ENCODE measurements around the gene OR8B12. TPM values are rescaled to one million over a fixed set of nuclear protein-coding genes. Genes with fewer than 3 reads are reported as not detected.

Gene OR8B12
- total RNA-seq (ENCODE audit: insufficient read depth, low replicate concordance), result not detected

- DNase-seq (ENCODE audit: low spot score), result no peak
Measured at GRCh38 chr11:124543554-124543953, at the start of gene OR8B12. Gene OR8B12 (minus strand): TSS chr11:124543654. CDS start chr11:124543654, 0 bp downstream.

GRCh38 chr11:124592627-124593026 lies 49.2 kb upstream of the OR8B12 start:
- no peak for DNase-seq (ENCODE audit: low spot score)

GRCh38 chr11:124591430-124591829 lies 48.0 kb upstream of the OR8B12 start:
- DNase-seq (ENCODE audit: low spot score), result no peak

DNA sequence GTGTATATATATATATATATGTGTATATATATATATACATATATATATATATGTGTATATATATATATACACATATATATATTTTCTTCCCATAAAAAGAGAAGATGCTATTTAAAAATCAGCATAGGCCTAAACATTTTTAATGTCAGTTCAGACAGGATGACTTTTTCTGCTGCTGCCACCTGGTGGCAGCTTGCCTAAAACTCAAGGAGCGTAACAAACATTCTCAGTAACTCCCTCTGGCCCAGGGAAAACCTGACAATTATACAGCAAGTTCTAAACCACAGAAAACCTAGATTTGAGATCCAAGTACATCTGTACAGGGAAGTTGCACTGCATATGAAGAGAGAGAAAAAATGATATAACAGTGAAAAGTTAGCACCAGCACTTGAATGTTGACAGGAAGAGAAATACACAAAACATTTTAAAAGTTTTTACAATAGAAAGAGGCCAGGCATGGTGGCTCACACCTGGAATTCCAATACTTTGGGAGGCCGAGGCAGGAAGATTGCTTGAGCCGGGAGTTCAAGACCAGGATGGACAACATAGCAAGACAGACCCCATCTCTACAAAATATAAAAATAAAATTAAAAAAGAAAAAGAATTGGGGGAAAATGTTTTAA lies 42.9 kb upstream of the OR8B12 start:
- DNase-seq (ENCODE audit: low spot score), result peak; percentile 66

- no peak for DNase-seq (ENCODE audit: low spot score)
Measured at GRCh38 chr11:124584681-124585372, 41.4 kb upstream of the OR8B12 start.

- DNase-seq (ENCODE audit: low spot score), result no peak
Measured at GRCh38 chr11:124583781-124584180, 40.3 kb upstream of the OR8B12 start.

DNA sequence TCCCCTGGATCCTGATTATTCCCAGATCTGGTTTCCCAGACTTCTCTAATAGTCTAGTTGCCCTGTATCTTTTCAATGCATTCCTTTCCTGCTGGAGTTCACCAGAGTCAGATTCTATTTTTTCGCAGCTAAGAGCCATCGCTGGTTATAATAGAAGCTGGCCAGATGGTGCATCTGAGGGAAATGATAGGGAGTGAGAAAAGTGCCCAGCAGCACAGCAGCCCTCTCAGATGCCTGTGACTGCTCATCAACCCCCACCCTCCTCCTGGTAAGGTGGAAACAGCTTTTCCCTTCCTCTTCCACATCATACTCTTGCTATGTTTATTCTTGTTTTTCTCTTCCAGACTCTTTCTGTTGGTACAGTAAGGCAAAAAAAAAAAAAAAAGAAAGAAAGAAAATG lies 39.1 kb upstream of the OR8B12 start:
- DNase-seq (ENCODE audit: low spot score), result no peak

GRCh38 chr11:124581817-124582216 lies 38.4 kb upstream of the OR8B12 start:
- DNase-seq (ENCODE audit: low spot score), result no peak

GRCh38 chr11:124578761-124579160 lies 35.3 kb upstream of the OR8B12 start:
- DNase-seq (ENCODE audit: low spot score), result no peak

GRCh38 chr11:124577716-124578427 lies 34.4 kb upstream of the OR8B12 start:
- DNase-seq (ENCODE audit: low spot score), result no peak

DNA sequence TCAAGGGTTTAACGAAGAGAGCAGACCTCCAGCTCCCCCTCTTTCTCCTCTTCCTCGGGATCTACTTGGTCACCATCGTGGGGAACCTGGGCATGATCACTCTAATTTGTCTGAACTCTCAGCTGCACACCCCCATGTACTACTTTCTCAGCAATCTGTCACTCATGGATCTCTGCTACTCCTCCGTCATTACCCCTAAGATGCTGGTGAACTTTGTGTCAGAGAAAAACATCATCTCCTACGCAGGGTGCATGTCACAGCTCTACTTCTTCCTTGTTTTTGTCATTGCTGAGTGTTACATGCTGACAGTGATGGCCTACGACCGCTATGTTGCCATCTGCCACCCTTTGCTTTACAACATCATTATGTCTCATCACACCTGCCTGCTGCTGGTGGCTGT lies 26.7 kb upstream of the OR8B12 start:
- no peak for DNase-seq (ENCODE audit: low spot score)

- no peak for DNase-seq (ENCODE audit: low spot score)
Measured at GRCh38 chr11:124569697-124570096, 26.2 kb upstream of the OR8B12 start, which contains the start of gene OR8A1. Gene OR8A1 (plus strand): TSS chr11:124569997. CDS start chr11:124570120, 123 bp downstream.

GRCh38 chr11:124556828-124557227 lies 13.4 kb upstream of the OR8B12 start:
- no peak for DNase-seq (ENCODE audit: low spot score)

- no peak for DNase-seq (ENCODE audit: low spot score)
Measured at GRCh38 chr11:124551987-124552386, 8.5 kb upstream of the OR8B12 start.

GRCh38 chr11:124551189-124551588 lies 7.7 kb upstream of the OR8B12 start:
- DNase-seq (ENCODE audit: low spot score), result no peak

GRCh38 chr11:124543145-124543544 lies 309 bp downstream of the OR8B12 start:
- DNase-seq (ENCODE audit: low spot score), result no peak

GRCh38 chr11:124541204-124541603 lies 2.2 kb downstream of the OR8B12 start:
- DNase-seq (ENCODE audit: low spot score), result no peak

- DNase-seq (ENCODE audit: low spot score), result no peak
Measured at GRCh38 chr11:124538019-124538418, 5.4 kb downstream of the OR8B12 start.

- peak; percentile 66 for DNase-seq (ENCODE audit: low spot score)
Measured at GRCh38 chr11:124536520-124536919, 6.9 kb downstream of the OR8B12 start.

- DNase-seq (ENCODE audit: low spot score), result no peak
Measured at GRCh38 chr11:124535552-124536232, 7.8 kb downstream of the OR8B12 start.

- no peak for DNase-seq (ENCODE audit: low spot score)
Measured at GRCh38 chr11:124534051-124534450, 9.4 kb downstream of the OR8B12 start.

DNA sequence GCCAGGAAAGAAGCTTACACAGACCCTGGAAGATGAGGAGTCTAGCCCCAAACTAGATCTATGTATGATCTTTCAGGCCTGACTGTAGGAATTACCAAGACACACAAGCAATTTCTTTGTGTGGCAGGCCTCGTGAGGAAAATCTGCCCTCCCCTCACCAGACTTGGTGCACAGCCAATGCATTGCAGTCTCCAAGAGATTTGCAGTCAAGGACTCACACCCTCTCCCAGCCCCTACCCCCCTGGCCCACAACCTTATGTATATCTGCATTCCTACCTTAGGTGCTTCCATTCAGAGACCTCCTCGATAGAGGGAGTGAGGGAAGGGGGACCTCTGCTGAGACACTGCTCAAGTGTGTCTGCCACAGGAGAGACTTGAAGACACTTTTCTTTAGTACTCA lies 9.8 kb downstream of the OR8B12 start:
- peak; percentile 13 for DNase-seq (ENCODE audit: low spot score)
